ENCODE data around the gene KRTAP13-4.

- TF ChIP-seq CTCF (IDR thresholded peaks at IDR 0.05) = no peak
- no peak for TF ChIP-seq EZH2 (IDR thresholded peaks at IDR 0.05)
- no peak for TF ChIP-seq EZH2phosphoT487 (IDR thresholded peaks at IDR 0.05)
Measured at GRCh38 chr21:30468900-30469714, 39.1 kb downstream of the KRTAP13-4 start.

All from neural progenitor cell (in vitro differentiated cells).